Large intestine (tissue), 12 donors: ENCODE data around the gene MFSD6. TPM values are rescaled to one million over a fixed set of nuclear protein-coding genes. Genes with fewer than 3 reads are reported as not detected.
"Not testable (repeated sequence)": the region's sequence is repeated elsewhere in the genome, so short reads cannot be mapped to it uniquely, and the experiment has no call there.

Source experiments
- DNase-seq, 2 donors: peaks; one replicate each; pipeline versions ENCODE4 v3.0.0 to v3.0.0-alpha.2; 2013
- H3K27ac ChIP-seq: one replicate; pipeline ENCODE4 v1.5.1; 2013; ENCODE audit warnings: low read length
- H3K27me3 ChIP-seq: 2 replicates; pipeline ENCODE4 v1.6.1; 2013; ENCODE audit warnings: low read length; ENCODE audit not compliant: control insufficient read depth, insufficient read depth
- H3K36me3 ChIP-seq: 2 replicates; pipeline ENCODE4 v1.6.1; 2013; ENCODE audit warnings: low read length; ENCODE audit not compliant: control insufficient read depth, insufficient read depth
- H3K4me1 ChIP-seq: one replicate; pipeline ENCODE4 v1.6.1; 2013; ENCODE audit warnings: low read length; ENCODE audit not compliant: control insufficient read depth, insufficient read depth
- H3K4me3 ChIP-seq: one replicate; pipeline ENCODE4 v1.5.1; 2013; ENCODE audit warnings: low read length
- H3K9me3 ChIP-seq: one replicate; pipeline ENCODE4 v1.6.1; 2013; ENCODE audit warnings: mild to moderate bottlenecking, low read depth, low read length, moderate library complexity; ENCODE audit not compliant: control insufficient read depth
- WGBS: methylation state at CpG from one replicate; pipeline ENCODE4 v1.1.5; 2013; ENCODE audit warnings: low lambda C conversion rate; ENCODE audit not compliant: insufficient coverage; 5-methylcytosine and 5-hydroxymethylcytosine counted together
- long read RNA-seq, 11 donors: transcript quantifications; one replicate each; lab custom pipeline, GENCODE V29; 2026
- polyA plus RNA-seq: library from polyadenylated mRNA; unstranded; fragments of 120-200 nt; gene quantifications from one replicate; pipeline ENCODE4 v1.2.1, GENCODE V29; 2013

MFSD6 gene
- 21.8 TPM for polyA plus RNA-seq
- long read RNA-seq, donor 1 = 0 reads
- long read RNA-seq, donor 2 = 0 reads
- long read RNA-seq, donor 3 = 0 reads
- long read RNA-seq, donor 4, partial matches to known transcripts = 0 of 1 reads
- long read RNA-seq, donor 4, other reads (novel, unspliced or antisense) = 0 of 1 reads
- long read RNA-seq, donor 5 = 0 reads
- long read RNA-seq, donor 6, full-length matches to known transcripts = 7 of 7 reads
- long read RNA-seq, donor 6, partial matches to known transcripts = 0 of 7 reads
- long read RNA-seq, donor 6, other reads (novel, unspliced or antisense) = 0 of 7 reads
- long read RNA-seq, donor 7, full-length matches to known transcripts = 3 of 3 reads
- long read RNA-seq, donor 7, partial matches to known transcripts = 0 of 3 reads
- long read RNA-seq, donor 7, other reads (novel, unspliced or antisense) = 0 of 3 reads
- long read RNA-seq, donor 8, full-length matches to known transcripts = 6 of 6 reads
- long read RNA-seq, donor 8, partial matches to known transcripts = 0 of 6 reads
- long read RNA-seq, donor 8, other reads (novel, unspliced or antisense) = 0 of 6 reads
- long read RNA-seq, donor 9, full-length matches to known transcripts = 3 of 3 reads
- long read RNA-seq, donor 9, partial matches to known transcripts = 0 of 3 reads
- long read RNA-seq, donor 9, other reads (novel, unspliced or antisense) = 0 of 3 reads
- long read RNA-seq, donor 10, partial matches to known transcripts = 0 of 1 reads
- long read RNA-seq, donor 10, other reads (novel, unspliced or antisense) = 0 of 1 reads
- long read RNA-seq, donor 11, full-length matches to known transcripts = 4 of 4 reads
- long read RNA-seq, donor 11, partial matches to known transcripts = 0 of 4 reads
- long read RNA-seq, donor 11, other reads (novel, unspliced or antisense) = 0 of 4 reads

DNA sequence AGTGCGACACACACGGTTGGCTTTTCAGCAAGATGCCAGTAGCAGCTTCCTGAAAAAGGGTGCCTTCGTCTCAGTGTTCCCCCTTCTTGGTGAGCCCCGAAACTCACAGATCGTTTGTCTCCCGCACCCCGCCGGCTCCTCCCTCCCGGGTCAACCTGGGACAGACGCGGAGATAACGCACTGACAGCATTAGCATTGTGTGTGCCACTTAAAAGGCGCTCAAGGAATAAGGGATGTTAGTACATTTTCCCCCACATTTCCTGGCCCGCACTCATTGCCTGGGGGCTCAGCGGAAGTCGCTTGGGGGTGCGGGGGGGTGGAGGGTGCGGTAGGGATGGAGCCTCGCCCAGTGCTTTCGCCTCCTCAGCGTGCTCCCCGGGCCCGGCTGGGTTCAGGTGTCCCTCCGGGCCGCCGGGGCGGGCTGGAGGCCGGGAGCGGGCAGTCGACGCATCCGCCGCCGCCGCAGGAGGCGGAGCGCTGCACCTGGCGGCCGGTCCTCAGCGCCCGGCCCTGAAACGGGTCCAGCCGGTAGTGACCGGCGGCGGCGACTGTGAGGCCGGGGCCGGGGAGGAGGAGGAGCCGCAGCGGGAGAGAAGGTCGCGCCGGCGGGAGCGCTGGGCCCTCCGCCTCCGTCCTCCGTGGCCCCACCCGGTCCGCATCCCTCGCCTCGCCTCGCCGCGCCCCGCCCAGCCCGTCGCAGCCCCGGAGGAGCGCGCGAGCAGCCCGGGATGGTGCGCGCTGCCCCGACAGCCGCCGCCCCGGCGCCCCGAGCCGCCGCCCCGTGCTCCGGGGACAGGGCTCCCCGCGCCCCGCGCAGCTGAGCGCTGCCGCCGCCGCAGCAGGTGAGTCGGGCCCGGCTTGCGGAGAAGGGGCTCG is at the start of gene MFSD6:
Gene MFSD6, plus strand, starts transcription at position 694 of the 876 bp plus-strand sequence. CDS start 27,675 bp downstream, outside the sequence.
- Histone ChIP-seq H3K4me3 (peak within 1 kb of the TSS; percentile 68), H3K9me3 (no peaks in the 10 kb centered on the region), H3K27ac (peak within 1 kb of the TSS; percentile 69), H3K4me1 (peaks cover 10% of the 10 kb centered on the region), H3K36me3 (no peaks in the 10 kb centered on the region), H3K27me3 (no peaks in the 10 kb centered on the region)
- peak; percentile 40 to 81 for DNase-seq
- no CpG with 5 or more reads among the region's 98 CpGs for WGBS

- H3K4me3 ChIP-seq, H3K36me3 ChIP-seq, H3K9me3 ChIP-seq, H3K27me3 ChIP-seq, DNase-seq, H3K27ac ChIP-seq: not testable (repeated sequence)
- peaks cover 12% of the 10 kb centered on the region for H3K4me1 ChIP-seq
- WGBS = 100% methylated on average over 1 of the region's 8 CpGs
Observed at GRCh38 chr2:190358655-190359448, 49.3 kb upstream of the MFSD6 start.

DNA sequence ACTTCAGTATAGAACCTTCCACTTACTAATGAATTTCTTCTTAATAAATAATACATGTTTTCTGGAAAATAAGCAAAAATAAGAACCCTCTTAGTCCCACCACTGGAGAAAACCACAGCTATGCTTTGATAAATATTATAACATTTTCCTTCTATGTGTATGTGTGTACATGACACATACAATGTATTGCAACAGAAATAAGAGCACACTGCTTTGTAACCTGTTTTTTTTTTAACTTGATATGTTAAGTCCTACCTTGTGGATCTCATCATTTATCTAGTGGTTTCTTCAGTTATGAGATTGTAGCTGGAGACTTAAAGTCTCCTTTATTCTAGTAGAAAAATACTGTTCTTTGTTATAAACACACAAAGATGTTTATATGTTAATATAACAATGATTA is 47.6 kb upstream of the MFSD6 start:
- no peak for DNase-seq
- Histone ChIP-seq H3K4me3 (no peak overlapping the region), H3K27me3 (no peaks in the 10 kb centered on the region), H3K9me3 (no peaks in the 10 kb centered on the region), H3K36me3 (peaks cover 2% of the 10 kb centered on the region), H3K27ac (peak overlapping the region; percentile 31), H3K4me1 (peaks cover 8% of the 10 kb centered on the region)

- Histone ChIP-seq H3K4me3 (no peak overlapping the region), H3K27me3 (no peaks in the 10 kb centered on the region), H3K27ac (no peak overlapping the region), H3K4me1 (peaks cover 8% of the 10 kb centered on the region), H3K9me3 (no peaks in the 10 kb centered on the region), H3K36me3 (peaks cover 2% of the 10 kb centered on the region)
- no peak for DNase-seq
- WGBS = 86% methylated on average over 1 of the region's 3 CpGs
Observed at GRCh38 chr2:190360965-190361364, 47.2 kb upstream of the MFSD6 start.

- no peaks in the 10 kb centered on the region for H3K9me3 ChIP-seq
- H3K27ac ChIP-seq = no peak overlapping the region
- H3K36me3 ChIP-seq = peaks cover 2% of the 10 kb centered on the region
- WGBS = 100% methylated on average over 1 of the region's 2 CpGs
- no peaks in the 10 kb centered on the region for H3K27me3 ChIP-seq
- peaks cover 5% of the 10 kb centered on the region for H3K4me1 ChIP-seq
- no peak overlapping the region for H3K4me3 ChIP-seq
- no peak for DNase-seq
Observed at GRCh38 chr2:190361572-190361971, 46.6 kb upstream of the MFSD6 start.

DNA sequence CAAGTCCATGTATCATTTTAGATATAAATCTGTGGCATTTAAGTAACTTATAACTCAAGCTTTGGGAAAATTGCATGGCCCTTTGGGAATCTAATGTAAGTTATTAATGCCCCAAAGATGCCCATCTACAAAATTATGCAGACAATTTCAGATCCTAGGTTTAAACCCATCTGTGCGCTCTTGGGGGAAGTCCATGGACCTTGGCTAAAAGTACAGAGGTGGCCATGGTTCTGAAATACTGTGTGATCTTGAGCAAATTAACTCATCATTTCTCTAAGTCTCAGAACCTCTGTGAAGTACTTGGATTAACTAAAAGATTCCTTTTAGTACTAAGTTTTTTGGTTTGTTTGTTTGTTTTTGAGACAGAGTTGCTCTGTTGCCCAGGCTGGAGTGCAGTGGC is 45.3 kb upstream of the MFSD6 start:
- DNase-seq = no peak
- no CpG with 5 or more reads among the region's 1 CpG for WGBS
- no peak overlapping the region for H3K4me3 ChIP-seq
- H3K27ac ChIP-seq = no peak overlapping the region
- H3K27me3 ChIP-seq = no peaks in the 10 kb centered on the region
- no peaks in the 10 kb centered on the region for H3K9me3 ChIP-seq
- no peaks in the 10 kb centered on the region for H3K4me1 ChIP-seq
- H3K36me3 ChIP-seq = peaks cover 7% of the 10 kb centered on the region

GRCh38 chr2:190365499-190366204 is 42.5 kb upstream of the MFSD6 start:
- no peaks in the 10 kb centered on the region for H3K4me1 ChIP-seq
- 96% methylated on average over 17 of the region's 19 CpGs for WGBS
- H3K27ac ChIP-seq = no peak overlapping the region
- H3K4me3 ChIP-seq = no peak overlapping the region
- no peaks in the 10 kb centered on the region for H3K27me3 ChIP-seq
- H3K36me3 ChIP-seq = peaks cover 22% of the 10 kb centered on the region
- no peaks in the 10 kb centered on the region for H3K9me3 ChIP-seq
- DNase-seq = no peak

- H3K27me3 ChIP-seq = no peaks in the 10 kb centered on the region
- H3K4me1 ChIP-seq = no peaks in the 10 kb centered on the region
- no peak for DNase-seq
- H3K9me3 ChIP-seq = no peaks in the 10 kb centered on the region
- WGBS = 93% methylated on average over 9 of the region's 11 CpGs
- H3K27ac ChIP-seq = no peak overlapping the region
- no peak overlapping the region for H3K4me3 ChIP-seq
- peaks cover 28% of the 10 kb centered on the region for H3K36me3 ChIP-seq
Observed at GRCh38 chr2:190366248-190366753, 41.9 kb upstream of the MFSD6 start.

GRCh38 chr2:190367091-190367490 is 41.1 kb upstream of the MFSD6 start:
- no peak for DNase-seq
- no peak overlapping the region for H3K4me3 ChIP-seq
- peaks cover 28% of the 10 kb centered on the region for H3K36me3 ChIP-seq
- no peaks in the 10 kb centered on the region for H3K4me1 ChIP-seq
- H3K27me3 ChIP-seq = no peaks in the 10 kb centered on the region
- H3K27ac ChIP-seq = no peak overlapping the region
- 100% methylated on average over 3 of the region's 4 CpGs for WGBS
- H3K9me3 ChIP-seq = no peaks in the 10 kb centered on the region
